WERI-Rb-1 (cell line): Measurements from ENCODE around the gene SIK3.

Experiments used
- DNase-seq: peaks from one replicate; pipeline ENCODE4 v3.0.0-alpha.2; 2020
- H3K27ac ChIP-seq: fragments of 250-450 bp; sonication (Bioruptor Pico); 2 replicates; pipeline ENCODE4 v1.5.1; 2020; ENCODE audit warnings: mild to moderate bottlenecking, moderate library complexity
- H3K27me3 ChIP-seq: fragments of 250-450 bp; sonication (Bioruptor Pico); 2 replicates; pipeline ENCODE4 v1.5.1; 2021; ENCODE audit warnings: mild to moderate bottlenecking, low read depth, moderate library complexity; ENCODE audit not compliant: insufficient read depth, severe bottlenecking
- H3K36me3 ChIP-seq: fragments of 250-450 bp; sonication (Bioruptor Pico); 2 replicates; pipeline ENCODE4 v1.5.1; 2020; ENCODE audit warnings: mild to moderate bottlenecking, moderate library complexity
- H3K4me3 ChIP-seq: 2 replicates; pipeline ENCODE4 v1.5.1; 2011; ENCODE audit warnings: low read depth, mild to moderate bottlenecking, control low read depth, low read length
- H3K9me3 ChIP-seq: fragments of 250-450 bp; sonication (Bioruptor Pico); 2 replicates; pipeline ENCODE4 v1.5.1; 2021; ENCODE audit warnings: mild to moderate bottlenecking, moderate library complexity; ENCODE audit not compliant: severe bottlenecking
- CTCF ChIP-seq: IDR thresholded peaks from 2 replicates; pipeline ENCODE4 v1.5.1; 2011; ENCODE audit warnings: low read depth, mild to moderate bottlenecking, control low read depth, inconsistent platforms, low read length

Gene SIK3

GRCh38 chr11:116842909-116843308 is 255.3 kb downstream of the SIK3 start:
- H3K9me3 ChIP-seq, result no peaks in the 10 kb centered on the region
- TF ChIP-seq CTCF, result no peak
- H3K4me3 ChIP-seq, result no peak overlapping the region
- H3K27ac ChIP-seq, result no peak overlapping the region
- peaks cover 35% of the 10 kb centered on the region for H3K36me3 ChIP-seq
- no peaks in the 10 kb centered on the region for H3K27me3 ChIP-seq
- DNase-seq, result no peak

DNA sequence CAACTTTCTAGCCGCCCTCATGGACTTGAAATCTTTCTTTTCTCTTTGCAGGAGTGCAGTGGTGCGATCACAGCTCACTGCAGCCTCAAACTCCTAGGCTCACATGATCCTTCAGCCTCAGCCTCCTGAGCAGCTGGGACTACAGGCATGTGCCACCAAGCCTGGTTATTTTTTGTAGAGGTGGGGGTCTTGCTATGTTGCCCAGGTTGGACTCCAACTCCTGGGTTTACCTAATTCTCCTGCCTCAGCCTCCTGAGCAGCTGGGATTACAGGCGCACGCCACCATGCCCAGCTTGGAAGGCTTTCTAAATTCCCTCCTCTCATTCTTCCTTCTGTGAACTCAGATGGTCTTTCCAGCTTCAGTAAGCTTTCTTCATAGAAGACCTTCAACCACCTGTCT is 256.1 kb downstream of the SIK3 start:
- Histone ChIP-seq H3K4me3 (no peak overlapping the region), H3K36me3 (peaks cover 27% of the 10 kb centered on the region), H3K27ac (no peak overlapping the region), H3K27me3 (no peaks in the 10 kb centered on the region), H3K9me3 (no peaks in the 10 kb centered on the region)
- no peak for TF ChIP-seq CTCF
- no peak for DNase-seq

GRCh38 chr11:116840746-116841296 is 257.4 kb downstream of the SIK3 start:
- Histone ChIP-seq H3K9me3 (no peaks in the 10 kb centered on the region), H3K36me3 (peaks cover 14% of the 10 kb centered on the region), H3K27ac (no peak overlapping the region), H3K27me3 (no peaks in the 10 kb centered on the region), H3K4me3 (no peak overlapping the region)
- no peak for TF ChIP-seq CTCF
- DNase-seq, result no peak

- H3K27me3 ChIP-seq, result no peaks in the 10 kb centered on the region
- DNase-seq, result no peak
- peak; percentile 34 for TF ChIP-seq CTCF
- no peak overlapping the region for H3K27ac ChIP-seq
- no peaks in the 10 kb centered on the region for H3K9me3 ChIP-seq
- H3K4me3 ChIP-seq, result no peak overlapping the region
- H3K36me3 ChIP-seq, result peaks cover 12% of the 10 kb centered on the region
Measured at GRCh38 chr11:116840224-116840745, 257.9 kb downstream of the SIK3 start.

DNA sequence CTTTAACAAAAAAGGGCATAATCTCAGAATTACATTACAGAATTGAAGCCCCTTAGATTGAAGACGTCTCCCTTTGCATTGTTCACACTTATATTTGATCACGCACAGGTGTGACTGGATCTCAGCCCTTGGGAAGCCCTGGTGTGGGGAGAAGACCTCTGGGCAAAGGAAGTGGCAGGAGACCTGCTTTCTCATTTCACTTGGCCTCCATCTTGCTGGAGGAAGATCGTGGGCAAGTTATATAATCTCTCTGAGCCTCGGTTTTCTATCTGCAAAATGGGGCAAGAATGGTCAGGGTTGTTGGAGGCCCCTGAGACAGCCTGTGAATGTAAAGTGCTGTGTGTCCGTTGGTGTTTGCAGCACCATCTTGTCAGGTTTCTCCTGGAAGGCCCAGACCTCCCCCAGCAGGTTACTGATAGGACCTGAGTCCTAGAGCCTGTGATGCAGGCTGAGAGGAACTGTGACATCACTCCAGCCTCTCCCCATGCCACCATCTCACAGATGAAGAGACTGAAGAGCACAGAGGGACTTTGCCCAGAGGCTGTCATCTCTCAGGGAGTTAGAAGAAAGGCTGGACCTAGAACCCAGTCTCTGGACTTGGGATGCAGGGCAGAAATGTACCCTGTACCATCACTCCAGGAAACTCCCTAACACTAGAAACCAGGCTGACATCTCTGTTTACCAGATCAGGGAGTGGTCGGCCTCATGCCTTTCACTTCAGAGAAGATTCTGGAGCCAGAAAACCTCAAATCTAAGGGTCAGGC is 259.7 kb downstream of the SIK3 start:
- no peak for TF ChIP-seq CTCF
- H3K27ac ChIP-seq, result no peak overlapping the region
- DNase-seq, result no peak
- no peak overlapping the region for H3K4me3 ChIP-seq
- H3K9me3 ChIP-seq, result no peaks in the 10 kb centered on the region
- H3K27me3 ChIP-seq, result no peaks in the 10 kb centered on the region
- peaks cover 6% of the 10 kb centered on the region; the same call in 1 of the 2 replicates for H3K36me3 ChIP-seq
